ENCODE results near the gene OLR1. TPM values are rescaled to one million over a fixed set of nuclear protein-coding genes. Genes with fewer than 3 reads are reported as not detected.

The OLR1 gene
- total RNA-seq, 1 experiment from 2014 or later: 0.12 TPM

DNA sequence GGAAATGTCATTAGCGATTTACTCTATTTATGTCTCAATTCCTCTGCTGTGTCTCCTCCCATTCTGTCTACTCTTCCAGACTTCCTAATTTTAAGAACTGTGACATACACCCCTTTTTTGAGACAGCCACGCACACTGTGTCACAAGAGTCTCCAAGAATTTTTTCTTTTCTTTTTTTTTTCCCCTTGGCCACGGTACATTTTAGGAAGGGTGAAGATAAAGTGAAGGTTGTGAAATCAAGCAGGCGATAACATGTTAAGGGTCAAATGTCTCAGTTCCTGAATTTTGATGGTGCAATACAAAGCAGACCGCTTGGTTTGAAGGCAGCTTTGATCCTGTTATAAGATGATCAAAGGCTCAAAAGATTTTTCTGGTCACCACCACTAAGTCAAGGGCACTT lies 4.3 kb downstream of the OLR1 start:
- Histone ChIP-seq H3K9ac (ENCODE audit: low read length) (no peak overlapping the region), H4K20me1 (ENCODE audit: insufficient read depth) (no peaks in the 10 kb centered on the region), H3K9me3 (ENCODE audit: control insufficient read depth in 1 of 2, insufficient read depth in 1 of 2, low read depth in 1 of 2, low read length in 2 of 2) (no peaks in the 10 kb centered on the region), H3K9me2 (ENCODE audit: insufficient read depth) (no peaks in the 10 kb centered on the region), H3K4me2 (ENCODE audit: low read length) (no peak overlapping the region), H3K36me3 (ENCODE audit: control insufficient read depth in 1 of 2, insufficient read depth in 2 of 2, low read length in 2 of 2) (no peaks in the 10 kb centered on the region), H3K27me3 (ENCODE audit: insufficient read depth, low read length) (no peaks in the 10 kb centered on the region), H3K27ac (ENCODE audit: low read depth, low read length) (no peak overlapping the region), H3K4me1 (ENCODE audit: control insufficient read depth in 1 of 2, insufficient read depth in 2 of 2, low read length in 2 of 2) (no peaks in the 10 kb centered on the region), H3K4me3 (replicated peaks in 1 of 2; ENCODE audit: low read depth in 1 of 2, low read length in 2 of 2) (no peak overlapping the region), H2AFZ (ENCODE audit: low read depth, low read length, poor library complexity, severe bottlenecking) (no peak overlapping the region), H3K79me2 (ENCODE audit: insufficient read depth, low read length) (no peaks in the 10 kb centered on the region)
- no peak for DNase-seq (ENCODE audit: low read depth, low spot score)
- CTCF ChIA-PET: no interaction called here
- POLR2A ChIA-PET: no interaction called here
- no peak for TF ChIP-seq EGR1 (IDR thresholded peaks at IDR 0.05; ENCODE audit: low read depth)
- no peak for ATAC-seq
- BruUV-seq (replicated peaks): no TSS peak
- intact Hi-C loops (cut with micrococcal nuclease): no loop called here
- RAD21 ChIA-PET (ENCODE audit: low non-redundant PET in 1 of 2, low total read pairs in 2 of 2, uncharacterized antibody in 2 of 2, unreplicated experiment in 2 of 2): no interaction called here

DNA sequence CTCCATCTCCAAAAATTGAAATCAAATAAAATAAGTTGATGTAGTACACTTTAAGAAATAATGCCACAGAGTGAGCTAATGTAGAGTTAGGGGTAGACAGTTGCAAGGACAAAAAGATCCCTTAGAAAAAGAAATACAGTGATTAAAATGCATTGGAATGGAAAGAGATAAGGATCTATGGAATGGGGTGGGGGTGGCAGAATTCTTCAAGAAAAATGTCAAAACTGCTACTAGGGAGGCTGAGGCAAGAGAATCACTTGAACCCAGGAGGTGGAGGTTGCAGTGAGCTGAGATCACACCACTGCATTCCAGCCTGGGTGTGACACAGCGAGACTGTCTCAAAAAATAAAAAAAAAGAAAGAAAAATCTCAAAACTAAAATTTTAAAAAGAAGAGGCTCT lies 6.5 kb downstream of the OLR1 start:
- BruUV-seq (replicated peaks): no TSS peak
- H3K79me2 ChIP-seq (ENCODE audit: insufficient read depth, low read length): no peaks in the 10 kb centered on the region
- no peaks in the 10 kb centered on the region for H3K4me1 ChIP-seq (ENCODE audit: control insufficient read depth in 1 of 2, insufficient read depth in 2 of 2, low read length in 2 of 2)
- intact Hi-C loops (cut with micrococcal nuclease): no loop called here
- H3K36me3 ChIP-seq (ENCODE audit: control insufficient read depth in 1 of 2, insufficient read depth in 2 of 2, low read length in 2 of 2): no peaks in the 10 kb centered on the region
- no peak for ATAC-seq
- no peak for DNase-seq (ENCODE audit: low read depth, low spot score)
- ChIA-PET RAD21 (ENCODE audit: low non-redundant PET in 1 of 2, low total read pairs in 2 of 2, uncharacterized antibody in 2 of 2, unreplicated experiment in 2 of 2) (no interaction called here), CTCF (interaction anchor here (1.1 to 1.2 kb wide), 2 partner anchors 9 to 12 kb away, joined by 3 to 5 read pairs; no protein-coding TSS in a partner anchor), POLR2A (no interaction called here)
- no peak overlapping the region for H3K4me2 ChIP-seq (ENCODE audit: low read length)
- no peak overlapping the region for H3K27ac ChIP-seq (ENCODE audit: low read depth, low read length)
- no peaks in the 10 kb centered on the region for H3K9me2 ChIP-seq (ENCODE audit: insufficient read depth)
- H3K9me3 ChIP-seq (ENCODE audit: control insufficient read depth in 1 of 2, insufficient read depth in 1 of 2, low read depth in 1 of 2, low read length in 2 of 2): no peaks in the 10 kb centered on the region
- no peak overlapping the region for H3K9ac ChIP-seq (ENCODE audit: low read length)
- no peaks in the 10 kb centered on the region for H4K20me1 ChIP-seq (ENCODE audit: insufficient read depth)
- H3K4me3 ChIP-seq (replicated peaks in 1 of 2; ENCODE audit: low read depth in 1 of 2, low read length in 2 of 2): no peak overlapping the region
- no peaks in the 10 kb centered on the region for H3K27me3 ChIP-seq (ENCODE audit: insufficient read depth, low read length)
- H2AFZ ChIP-seq (ENCODE audit: low read depth, low read length, poor library complexity, severe bottlenecking): no peak overlapping the region
- no peak for TF ChIP-seq SRF (IDR thresholded peaks at IDR 0.05; ENCODE audit: low read depth)
- TF ChIP-seq FOSL1 (IDR thresholded peaks at IDR 0.05; ENCODE audit: low read depth): no peak
- no peak for TF ChIP-seq TCF7L2 (IDR thresholded peaks at IDR 0.05; ENCODE audit: borderline replicate concordance, extremely low read depth, insufficient read depth, insufficient read length)
- TF ChIP-seq, protein P1, sequence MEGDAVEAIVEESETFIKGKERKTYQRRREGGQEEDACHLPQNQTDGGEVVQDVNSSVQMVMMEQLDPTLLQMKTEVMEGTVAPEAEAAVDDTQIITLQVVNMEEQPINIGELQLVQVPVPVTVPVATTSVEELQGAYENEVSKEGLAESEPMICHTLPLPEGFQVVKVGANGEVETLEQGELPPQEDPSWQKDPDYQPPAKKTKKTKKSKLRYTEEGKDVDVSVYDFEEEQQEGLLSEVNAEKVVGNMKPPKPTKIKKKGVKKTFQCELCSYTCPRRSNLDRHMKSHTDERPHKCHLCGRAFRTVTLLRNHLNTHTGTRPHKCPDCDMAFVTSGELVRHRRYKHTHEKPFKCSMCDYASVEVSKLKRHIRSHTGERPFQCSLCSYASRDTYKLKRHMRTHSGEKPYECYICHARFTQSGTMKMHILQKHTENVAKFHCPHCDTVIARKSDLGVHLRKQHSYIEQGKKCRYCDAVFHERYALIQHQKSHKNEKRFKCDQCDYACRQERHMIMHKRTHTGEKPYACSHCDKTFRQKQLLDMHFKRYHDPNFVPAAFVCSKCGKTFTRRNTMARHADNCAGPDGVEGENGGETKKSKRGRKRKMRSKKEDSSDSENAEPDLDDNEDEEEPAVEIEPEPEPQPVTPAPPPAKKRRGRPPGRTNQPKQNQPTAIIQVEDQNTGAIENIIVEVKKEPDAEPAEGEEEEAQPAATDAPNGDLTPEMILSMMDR (IDR thresholded peaks at IDR 0.05 in 2 of 3, conservative IDR thresholded peaks at IDR 0.05 in 1 of 3; ENCODE audit: borderline replicate concordance in 1 of 3, insufficient read depth in 1 of 3, low read depth in 2 of 3, low read length in 2 of 3): no peak
- TF ChIP-seq CEBPB (IDR thresholded peaks at IDR 0.05; ENCODE audit: low read depth): no peak
- TF ChIP-seq, protein P2, sequence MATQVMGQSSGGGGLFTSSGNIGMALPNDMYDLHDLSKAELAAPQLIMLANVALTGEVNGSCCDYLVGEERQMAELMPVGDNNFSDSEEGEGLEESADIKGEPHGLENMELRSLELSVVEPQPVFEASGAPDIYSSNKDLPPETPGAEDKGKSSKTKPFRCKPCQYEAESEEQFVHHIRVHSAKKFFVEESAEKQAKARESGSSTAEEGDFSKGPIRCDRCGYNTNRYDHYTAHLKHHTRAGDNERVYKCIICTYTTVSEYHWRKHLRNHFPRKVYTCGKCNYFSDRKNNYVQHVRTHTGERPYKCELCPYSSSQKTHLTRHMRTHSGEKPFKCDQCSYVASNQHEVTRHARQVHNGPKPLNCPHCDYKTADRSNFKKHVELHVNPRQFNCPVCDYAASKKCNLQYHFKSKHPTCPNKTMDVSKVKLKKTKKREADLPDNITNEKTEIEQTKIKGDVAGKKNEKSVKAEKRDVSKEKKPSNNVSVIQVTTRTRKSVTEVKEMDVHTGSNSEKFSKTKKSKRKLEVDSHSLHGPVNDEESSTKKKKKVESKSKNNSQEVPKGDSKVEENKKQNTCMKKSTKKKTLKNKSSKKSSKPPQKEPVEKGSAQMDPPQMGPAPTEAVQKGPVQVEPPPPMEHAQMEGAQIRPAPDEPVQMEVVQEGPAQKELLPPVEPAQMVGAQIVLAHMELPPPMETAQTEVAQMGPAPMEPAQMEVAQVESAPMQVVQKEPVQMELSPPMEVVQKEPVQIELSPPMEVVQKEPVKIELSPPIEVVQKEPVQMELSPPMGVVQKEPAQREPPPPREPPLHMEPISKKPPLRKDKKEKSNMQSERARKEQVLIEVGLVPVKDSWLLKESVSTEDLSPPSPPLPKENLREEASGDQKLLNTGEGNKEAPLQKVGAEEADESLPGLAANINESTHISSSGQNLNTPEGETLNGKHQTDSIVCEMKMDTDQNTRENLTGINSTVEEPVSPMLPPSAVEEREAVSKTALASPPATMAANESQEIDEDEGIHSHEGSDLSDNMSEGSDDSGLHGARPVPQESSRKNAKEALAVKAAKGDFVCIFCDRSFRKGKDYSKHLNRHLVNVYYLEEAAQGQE (IDR thresholded peaks at IDR 0.05; ENCODE audit: low read depth): no peak
- no peak for TF ChIP-seq JUND (IDR thresholded peaks at IDR 0.05)
- no peak for TF ChIP-seq YY1 (IDR thresholded peaks at IDR 0.05; ENCODE audit: extremely low read depth, insufficient replicate concordance, low read depth, low read length)
- no peak for TF ChIP-seq ELF1 (IDR thresholded peaks at IDR 0.05; ENCODE audit: borderline replicate concordance, low read depth)
- no peak for TF ChIP-seq EZH2 (IDR thresholded peaks at IDR 0.05)
- TF ChIP-seq, protein P3, sequence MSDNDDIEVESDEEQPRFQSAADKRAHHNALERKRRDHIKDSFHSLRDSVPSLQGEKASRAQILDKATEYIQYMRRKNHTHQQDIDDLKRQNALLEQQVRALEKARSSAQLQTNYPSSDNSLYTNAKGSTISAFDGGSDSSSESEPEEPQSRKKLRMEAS (IDR thresholded peaks at IDR 0.05): no peak
- TF ChIP-seq SIN3A (IDR thresholded peaks at IDR 0.05; ENCODE audit: low read depth): no peak
- TF ChIP-seq, protein P4, sequence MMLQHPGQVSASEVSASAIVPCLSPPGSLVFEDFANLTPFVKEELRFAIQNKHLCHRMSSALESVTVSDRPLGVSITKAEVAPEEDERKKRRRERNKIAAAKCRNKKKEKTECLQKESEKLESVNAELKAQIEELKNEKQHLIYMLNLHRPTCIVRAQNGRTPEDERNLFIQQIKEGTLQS (IDR thresholded peaks at IDR 0.05): no peak

All from HCT116 (cell line).